WTC11 (cell line): ENCODE measurements around the gene UBXN4. TPM values are rescaled to one million over a fixed set of nuclear protein-coding genes. Genes with fewer than 3 reads are reported as not detected.

Experiments
- ATAC-seq: fragments of 200-7000 bp; cut with Tn5 transposase; 2 replicates; pipeline ENCODE4 v1.10.0; 2021; ENCODE audit warnings: mild to moderate bottlenecking, moderate library complexity
- CTCF ChIA-PET: fragments of 300-600 bp; sonication (Branson Sonifier 250); formaldehyde crosslinking; loops from one replicate; lab custom pipeline; 2021; ENCODE audit warnings: antibody characterized with exemption; lab: Charles Lee
- POLR2A ChIA-PET: fragments of 350-600 bp; sonication (Branson Sonifier 250); formaldehyde crosslinking; loops from one replicate; lab custom pipeline; 2021; ENCODE audit warnings: antibody characterized with exemption; lab: Charles Lee
- DNase-seq: peaks from one replicate; pipeline ENCODE4 v3.0.0; 2021; ENCODE audit warnings: low spot score
- H3K27ac Mint-ChIP-seq: 2 replicates; pipeline ENCODE4 v1.8.0; 2021; ENCODE audit warnings: mixed read lengths
- H3K27me3 Mint-ChIP-seq: 2 replicates; pipeline ENCODE4 v1.8.0; 2021; ENCODE audit warnings: low read depth, mild to moderate bottlenecking, moderate library complexity, mixed read lengths
- H3K36me3 Mint-ChIP-seq: 2 replicates; pipeline ENCODE4 v1.8.0; 2021; ENCODE audit warnings: mixed read lengths
- H3K4me1 Mint-ChIP-seq: 2 replicates; pipeline ENCODE4 v1.8.0; 2022; ENCODE audit warnings: mixed read lengths
- H3K4me3 Mint-ChIP-seq: 2 replicates; pipeline ENCODE4 v1.8.0; 2021; ENCODE audit warnings: mild to moderate bottlenecking, moderate library complexity, mixed read lengths
- H3K9me3 Mint-ChIP-seq: 2 replicates; pipeline ENCODE4 v1.8.0; 2021; ENCODE audit warnings: mixed read lengths
- CBFB ChIP-seq: sonication (generic); formaldehyde crosslinking; IDR thresholded peaks from 2 replicates; pipeline ENCODE4 v1.8.1; 2022; ENCODE audit warnings: mild to moderate bottlenecking, low read depth, missing genetic modification reagents
- ELF4 ChIP-seq: sonication (generic); formaldehyde crosslinking; IDR thresholded peaks from 2 replicates; pipeline ENCODE4 v1.8.1; 2022; ENCODE audit warnings: low read depth, mild to moderate bottlenecking, moderate library complexity, missing genetic modification reagents
- FOXJ3 ChIP-seq: sonication (generic); formaldehyde crosslinking; IDR thresholded peaks from 2 replicates; pipeline ENCODE4 v1.9.0; 2021; ENCODE audit warnings: missing genetic modification reagents, mild to moderate bottlenecking, borderline replicate concordance
- GRHL2 ChIP-seq: fragments of 250-450 bp; sonication (Bioruptor Pico); IDR thresholded peaks from 2 replicates; pipeline ENCODE4 v1.8.0; 2022; ENCODE audit warnings: mild to moderate bottlenecking, moderate library complexity; ENCODE audit not compliant: insufficient replicate concordance, severe bottlenecking
- HMGA2 ChIP-seq: fragments of 250-450 bp; sonication (Bioruptor Pico); IDR thresholded peaks from 2 replicates; pipeline ENCODE4 v1.4.0; 2021; ENCODE audit warnings: mild to moderate bottlenecking, moderate library complexity
- IRF2 ChIP-seq: sonication (generic); formaldehyde crosslinking; IDR thresholded peaks from 2 replicates; pipeline ENCODE4 v1.8.0; 2022; ENCODE audit warnings: low read depth, missing genetic modification reagents, borderline replicate concordance
- NFE2L1 ChIP-seq: sonication (generic); formaldehyde crosslinking; IDR thresholded peaks from 2 replicates; pipeline ENCODE4 v1.8.1; 2023; ENCODE audit warnings: missing genetic modification reagents
- NR2C2 ChIP-seq: sonication (generic); formaldehyde crosslinking; IDR thresholded peaks from 2 replicates; pipeline ENCODE4 v1.8.0; 2022; ENCODE audit warnings: mild to moderate bottlenecking, missing genetic modification reagents
- OVOL2 ChIP-seq: fragments of 250-450 bp; sonication (Bioruptor Pico); IDR thresholded peaks from 2 replicates; pipeline ENCODE4 v1.9.0; 2021; ENCODE audit warnings: mild to moderate bottlenecking, borderline replicate concordance
- ZNF263 ChIP-seq: sonication (generic); formaldehyde crosslinking; IDR thresholded peaks from 2 replicates; pipeline ENCODE4 v1.8.1; 2022; ENCODE audit warnings: low read depth, mild to moderate bottlenecking, moderate library complexity, missing genetic modification reagents
- ZNF317 ChIP-seq: sonication (generic); formaldehyde crosslinking; IDR thresholded peaks from 2 replicates; pipeline ENCODE4 v1.8.1; 2023; ENCODE audit warnings: low read depth, mild to moderate bottlenecking, moderate library complexity, missing genetic modification reagents, borderline replicate concordance
- ZNF396 ChIP-seq: fragments of 250-450 bp; sonication (Bioruptor Pico); IDR thresholded peaks from 2 replicates; pipeline ENCODE4 v1.8.0; 2021; ENCODE audit warnings: mild to moderate bottlenecking, moderate library complexity, borderline replicate concordance
- ZNF416 ChIP-seq: fragments of 250-450 bp; sonication (Bioruptor Pico); IDR thresholded peaks from 2 replicates; pipeline ENCODE4 v1.9.0; 2021; ENCODE audit warnings: mild to moderate bottlenecking, inconsistent platforms
- ZNF671 ChIP-seq: fragments of 250-450 bp; sonication (Bioruptor Pico); IDR thresholded peaks from 2 replicates; pipeline ENCODE4 v1.8.0; 2021; ENCODE audit warnings: mild to moderate bottlenecking
- total RNA-seq: library from RNA; stranded (reverse); gene quantifications from 3 replicates; pipeline ENCODE4 v1.2.3, GENCODE V29; 2021
- TF ChIP-seq, protein P1 (sequence below): sonication (generic); formaldehyde crosslinking; IDR thresholded peaks from 2 replicates; pipeline ENCODE4 v1.8.1; 2023; ENCODE audit warnings: mild to moderate bottlenecking, missing genetic modification reagents
- TF ChIP-seq, protein P2 (sequence below): sonication (generic); formaldehyde crosslinking; IDR thresholded peaks from 2 replicates; pipeline ENCODE4 v1.8.1; 2023; ENCODE audit warnings: mild to moderate bottlenecking, missing genetic modification reagents
- TF ChIP-seq, protein P3 (sequence below): sonication (generic); formaldehyde crosslinking; IDR thresholded peaks from 2 replicates; pipeline ENCODE4 v1.8.0; 2022; ENCODE audit warnings: mild to moderate bottlenecking, missing genetic modification reagents
- TF ChIP-seq, protein P4 (sequence below): sonication (generic); formaldehyde crosslinking; IDR thresholded peaks from 2 replicates; pipeline ENCODE4 v1.8.0; 2023; ENCODE audit warnings: missing genetic modification reagents, mild to moderate bottlenecking, borderline replicate concordance
- TF ChIP-seq, protein P5 (sequence below): sonication (generic); formaldehyde crosslinking; conservative IDR thresholded peaks from 2 replicates; pipeline ENCODE4 v1.8.1; 2023; ENCODE audit warnings: mild to moderate bottlenecking, low read depth, missing genetic modification reagents, moderate library complexity
- TF ChIP-seq, protein P6 (sequence below): sonication (generic); formaldehyde crosslinking; conservative IDR thresholded peaks from 2 replicates; pipeline ENCODE4 v1.8.1; 2022; ENCODE audit warnings: mild to moderate bottlenecking, missing genetic modification reagents

The UBXN4 gene
- total RNA-seq, 1 experiment from 2014 or later: 68.1 TPM

DNA sequence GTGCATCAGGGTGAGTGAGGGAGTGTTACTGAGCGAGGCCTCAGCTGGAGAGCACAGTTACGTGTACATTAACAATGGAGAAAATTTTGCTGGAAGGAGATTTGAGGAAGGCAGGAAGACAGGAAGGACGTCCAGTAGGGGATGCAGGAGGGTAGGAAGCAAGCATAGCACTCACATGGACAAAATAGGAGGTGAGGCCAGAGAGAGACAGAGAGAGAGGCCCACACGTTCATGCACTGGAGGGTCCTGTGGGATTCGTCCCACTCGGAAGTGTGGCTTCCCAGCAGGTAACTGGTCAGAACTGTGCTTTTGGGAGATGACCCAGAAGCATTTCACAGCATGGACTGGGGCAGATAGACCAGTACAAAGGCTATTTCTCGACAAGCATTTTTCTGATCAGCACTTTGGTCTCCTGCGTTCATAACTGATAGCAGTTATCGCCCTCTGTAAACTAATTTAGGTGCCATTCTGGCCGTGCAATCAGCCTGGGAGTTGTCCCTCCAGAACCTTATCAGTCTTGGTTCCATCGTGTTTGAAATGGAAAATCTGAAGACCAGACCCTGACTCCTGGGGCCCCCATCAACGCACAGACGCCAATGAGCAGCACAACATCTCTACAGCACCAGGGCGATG lies 89.6 kb downstream of the UBXN4 start:
- H3K27ac Mint-ChIP-seq: no peak overlapping the region
- peaks cover 4% of the 10 kb centered on the region for H3K9me3 Mint-ChIP-seq
- ChIA-PET CTCF (no interaction called here), POLR2A (no interaction called here)
- DNase-seq (no peak), ATAC-seq (no peak)
- no peaks in the 10 kb centered on the region for H3K36me3 Mint-ChIP-seq
- TF ChIP-seq, protein P1, sequence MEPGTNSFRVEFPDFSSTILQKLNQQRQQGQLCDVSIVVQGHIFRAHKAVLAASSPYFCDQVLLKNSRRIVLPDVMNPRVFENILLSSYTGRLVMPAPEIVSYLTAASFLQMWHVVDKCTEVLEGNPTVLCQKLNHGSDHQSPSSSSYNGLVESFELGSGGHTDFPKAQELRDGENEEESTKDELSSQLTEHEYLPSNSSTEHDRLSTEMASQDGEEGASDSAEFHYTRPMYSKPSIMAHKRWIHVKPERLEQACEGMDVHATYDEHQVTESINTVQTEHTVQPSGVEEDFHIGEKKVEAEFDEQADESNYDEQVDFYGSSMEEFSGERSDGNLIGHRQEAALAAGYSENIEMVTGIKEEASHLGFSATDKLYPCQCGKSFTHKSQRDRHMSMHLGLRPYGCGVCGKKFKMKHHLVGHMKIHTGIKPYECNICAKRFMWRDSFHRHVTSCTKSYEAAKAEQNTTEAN (CRISPR knock-in tag): no peak
- no peak for TF ChIP-seq ZNF317 (CRISPR knock-in tag)
- no peak for TF ChIP-seq FOXJ3
- no peak for TF ChIP-seq IRF2 (CRISPR knock-in tag)
- TF ChIP-seq ZNF671 (CRISPR knock-in tag): no peak
- no peak for TF ChIP-seq ZNF396 (CRISPR knock-in tag)
- no peak for TF ChIP-seq OVOL2
- TF ChIP-seq ZNF263 (CRISPR knock-in tag): no peak
- TF ChIP-seq, protein P2, sequence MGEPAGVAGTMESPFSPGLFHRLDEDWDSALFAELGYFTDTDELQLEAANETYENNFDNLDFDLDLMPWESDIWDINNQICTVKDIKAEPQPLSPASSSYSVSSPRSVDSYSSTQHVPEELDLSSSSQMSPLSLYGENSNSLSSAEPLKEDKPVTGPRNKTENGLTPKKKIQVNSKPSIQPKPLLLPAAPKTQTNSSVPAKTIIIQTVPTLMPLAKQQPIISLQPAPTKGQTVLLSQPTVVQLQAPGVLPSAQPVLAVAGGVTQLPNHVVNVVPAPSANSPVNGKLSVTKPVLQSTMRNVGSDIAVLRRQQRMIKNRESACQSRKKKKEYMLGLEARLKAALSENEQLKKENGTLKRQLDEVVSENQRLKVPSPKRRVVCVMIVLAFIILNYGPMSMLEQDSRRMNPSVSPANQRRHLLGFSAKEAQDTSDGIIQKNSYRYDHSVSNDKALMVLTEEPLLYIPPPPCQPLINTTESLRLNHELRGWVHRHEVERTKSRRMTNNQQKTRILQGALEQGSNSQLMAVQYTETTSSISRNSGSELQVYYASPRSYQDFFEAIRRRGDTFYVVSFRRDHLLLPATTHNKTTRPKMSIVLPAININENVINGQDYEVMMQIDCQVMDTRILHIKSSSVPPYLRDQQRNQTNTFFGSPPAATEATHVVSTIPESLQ (CRISPR knock-in tag): no peak
- TF ChIP-seq ELF4: no peak
- no peaks in the 10 kb centered on the region for H3K4me1 Mint-ChIP-seq
- H3K4me3 Mint-ChIP-seq: no peak overlapping the region
- H3K27me3 Mint-ChIP-seq: no peaks in the 10 kb centered on the region; the same call in 1 of the 2 replicates

DNA sequence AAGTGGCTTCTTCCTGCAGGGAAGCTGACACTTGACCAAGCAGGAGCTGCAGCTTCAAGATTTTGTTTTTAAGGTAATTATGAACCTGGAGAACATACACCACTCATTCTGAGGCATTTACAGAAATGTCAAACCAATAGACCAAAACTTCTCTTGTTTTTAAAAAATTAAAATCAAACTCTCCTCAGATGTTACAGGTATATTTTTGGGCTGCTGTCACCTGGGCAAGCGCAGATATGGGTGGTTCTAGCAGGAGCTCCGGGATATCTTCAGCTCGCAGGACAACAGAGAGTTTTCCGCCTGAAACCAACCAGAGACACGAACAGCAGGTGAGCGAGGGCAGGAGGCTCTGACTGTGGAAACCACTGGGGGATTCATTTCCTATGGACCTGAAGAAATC lies 91.2 kb downstream of the UBXN4 start:
- CTCF ChIA-PET: interaction anchor here (2.2 kb wide), 1 partner anchor 35 kb away, joined by 9 read pairs; no protein-coding TSS in a partner anchor
- TF ChIP-seq, protein P3, sequence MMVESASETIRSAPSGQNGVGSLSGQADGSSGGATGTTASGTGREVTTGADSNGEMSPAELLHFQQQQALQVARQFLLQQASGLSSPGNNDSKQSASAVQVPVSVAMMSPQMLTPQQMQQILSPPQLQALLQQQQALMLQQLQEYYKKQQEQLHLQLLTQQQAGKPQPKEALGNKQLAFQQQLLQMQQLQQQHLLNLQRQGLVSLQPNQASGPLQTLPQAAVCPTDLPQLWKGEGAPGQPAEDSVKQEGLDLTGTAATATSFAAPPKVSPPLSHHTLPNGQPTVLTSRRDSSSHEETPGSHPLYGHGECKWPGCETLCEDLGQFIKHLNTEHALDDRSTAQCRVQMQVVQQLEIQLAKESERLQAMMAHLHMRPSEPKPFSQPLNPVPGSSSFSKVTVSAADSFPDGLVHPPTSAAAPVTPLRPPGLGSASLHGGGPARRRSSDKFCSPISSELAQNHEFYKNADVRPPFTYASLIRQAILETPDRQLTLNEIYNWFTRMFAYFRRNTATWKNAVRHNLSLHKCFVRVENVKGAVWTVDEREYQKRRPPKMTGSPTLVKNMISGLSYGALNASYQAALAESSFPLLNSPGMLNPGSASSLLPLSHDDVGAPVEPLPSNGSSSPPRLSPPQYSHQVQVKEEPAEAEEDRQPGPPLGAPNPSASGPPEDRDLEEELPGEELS (CRISPR knock-in tag): no peak
- TF ChIP-seq, protein P4, sequence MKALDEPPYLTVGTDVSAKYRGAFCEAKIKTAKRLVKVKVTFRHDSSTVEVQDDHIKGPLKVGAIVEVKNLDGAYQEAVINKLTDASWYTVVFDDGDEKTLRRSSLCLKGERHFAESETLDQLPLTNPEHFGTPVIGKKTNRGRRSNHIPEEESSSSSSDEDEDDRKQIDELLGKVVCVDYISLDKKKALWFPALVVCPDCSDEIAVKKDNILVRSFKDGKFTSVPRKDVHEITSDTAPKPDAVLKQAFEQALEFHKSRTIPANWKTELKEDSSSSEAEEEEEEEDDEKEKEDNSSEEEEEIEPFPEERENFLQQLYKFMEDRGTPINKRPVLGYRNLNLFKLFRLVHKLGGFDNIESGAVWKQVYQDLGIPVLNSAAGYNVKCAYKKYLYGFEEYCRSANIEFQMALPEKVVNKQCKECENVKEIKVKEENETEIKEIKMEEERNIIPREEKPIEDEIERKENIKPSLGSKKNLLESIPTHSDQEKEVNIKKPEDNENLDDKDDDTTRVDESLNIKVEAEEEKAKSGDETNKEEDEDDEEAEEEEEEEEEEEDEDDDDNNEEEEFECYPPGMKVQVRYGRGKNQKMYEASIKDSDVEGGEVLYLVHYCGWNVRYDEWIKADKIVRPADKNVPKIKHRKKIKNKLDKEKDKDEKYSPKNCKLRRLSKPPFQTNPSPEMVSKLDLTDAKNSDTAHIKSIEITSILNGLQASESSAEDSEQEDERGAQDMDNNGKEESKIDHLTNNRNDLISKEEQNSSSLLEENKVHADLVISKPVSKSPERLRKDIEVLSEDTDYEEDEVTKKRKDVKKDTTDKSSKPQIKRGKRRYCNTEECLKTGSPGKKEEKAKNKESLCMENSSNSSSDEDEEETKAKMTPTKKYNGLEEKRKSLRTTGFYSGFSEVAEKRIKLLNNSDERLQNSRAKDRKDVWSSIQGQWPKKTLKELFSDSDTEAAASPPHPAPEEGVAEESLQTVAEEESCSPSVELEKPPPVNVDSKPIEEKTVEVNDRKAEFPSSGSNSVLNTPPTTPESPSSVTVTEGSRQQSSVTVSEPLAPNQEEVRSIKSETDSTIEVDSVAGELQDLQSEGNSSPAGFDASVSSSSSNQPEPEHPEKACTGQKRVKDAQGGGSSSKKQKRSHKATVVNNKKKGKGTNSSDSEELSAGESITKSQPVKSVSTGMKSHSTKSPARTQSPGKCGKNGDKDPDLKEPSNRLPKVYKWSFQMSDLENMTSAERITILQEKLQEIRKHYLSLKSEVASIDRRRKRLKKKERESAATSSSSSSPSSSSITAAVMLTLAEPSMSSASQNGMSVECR: no peak
- TF ChIP-seq HMGA2 (CRISPR knock-in tag) (no peak), ZNF263 (CRISPR knock-in tag) (no peak), ZNF416 (CRISPR knock-in tag) (no peak), NFE2L1 (no peak), NR2C2 (CRISPR knock-in tag) (no peak), CBFB (no peak), IRF2 (CRISPR knock-in tag) (no peak), GRHL2 (no peak)
- TF ChIP-seq, protein P5, sequence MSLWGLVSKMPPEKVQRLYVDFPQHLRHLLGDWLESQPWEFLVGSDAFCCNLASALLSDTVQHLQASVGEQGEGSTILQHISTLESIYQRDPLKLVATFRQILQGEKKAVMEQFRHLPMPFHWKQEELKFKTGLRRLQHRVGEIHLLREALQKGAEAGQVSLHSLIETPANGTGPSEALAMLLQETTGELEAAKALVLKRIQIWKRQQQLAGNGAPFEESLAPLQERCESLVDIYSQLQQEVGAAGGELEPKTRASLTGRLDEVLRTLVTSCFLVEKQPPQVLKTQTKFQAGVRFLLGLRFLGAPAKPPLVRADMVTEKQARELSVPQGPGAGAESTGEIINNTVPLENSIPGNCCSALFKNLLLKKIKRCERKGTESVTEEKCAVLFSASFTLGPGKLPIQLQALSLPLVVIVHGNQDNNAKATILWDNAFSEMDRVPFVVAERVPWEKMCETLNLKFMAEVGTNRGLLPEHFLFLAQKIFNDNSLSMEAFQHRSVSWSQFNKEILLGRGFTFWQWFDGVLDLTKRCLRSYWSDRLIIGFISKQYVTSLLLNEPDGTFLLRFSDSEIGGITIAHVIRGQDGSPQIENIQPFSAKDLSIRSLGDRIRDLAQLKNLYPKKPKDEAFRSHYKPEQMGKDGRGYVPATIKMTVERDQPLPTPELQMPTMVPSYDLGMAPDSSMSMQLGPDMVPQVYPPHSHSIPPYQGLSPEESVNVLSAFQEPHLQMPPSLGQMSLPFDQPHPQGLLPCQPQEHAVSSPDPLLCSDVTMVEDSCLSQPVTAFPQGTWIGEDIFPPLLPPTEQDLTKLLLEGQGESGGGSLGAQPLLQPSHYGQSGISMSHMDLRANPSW: no peak
- TF ChIP-seq, protein P6, sequence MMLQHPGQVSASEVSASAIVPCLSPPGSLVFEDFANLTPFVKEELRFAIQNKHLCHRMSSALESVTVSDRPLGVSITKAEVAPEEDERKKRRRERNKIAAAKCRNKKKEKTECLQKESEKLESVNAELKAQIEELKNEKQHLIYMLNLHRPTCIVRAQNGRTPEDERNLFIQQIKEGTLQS (CRISPR knock-in tag): no peak
- TF ChIP-seq, protein P1 (CRISPR knock-in tag): no peak

More for the DNA sequence above, 91.2 kb downstream of the UBXN4 start:
- ATAC-seq (no peak), DNase-seq (no peak)
- Mint-ChIP-seq H3K27ac (no peak overlapping the region), H3K27me3 (no peaks in the 10 kb centered on the region; the same call in 1 of the 2 replicates), H3K4me3 (no peak overlapping the region), H3K9me3 (peaks cover 4% of the 10 kb centered on the region), H3K36me3 (no peaks in the 10 kb centered on the region), H3K4me1 (no peaks in the 10 kb centered on the region)
- POLR2A ChIA-PET: interaction anchor here (0.6 kb wide), 1 partner anchor 553 kb away, joined by 3 read pairs; no protein-coding TSS in a partner anchor
